K562 (cell line): ENCODE measurements around the gene MYO3A. TPM values are rescaled to one million over a fixed set of nuclear protein-coding genes. Genes with fewer than 3 reads are reported as not detected.

Experiments used
- ATAC-seq: fragments of 200-7000 bp; cut with Tn5 transposase; 3 replicates; pipeline ENCODE4 v1.9.1; 2020; ENCODE audit warnings: moderate library complexity
- BruUV-seq: library from RNA; stranded (reverse); fragments of 400-500 nt; replicated peaks from 2 replicates; lab custom pipeline; 2021; lab: Mats Ljungman, UMichigan
- CTCF ChIA-PET: fragments of 300-600 bp; formaldehyde crosslinking; extraction: SDS; loops from one replicate; lab custom pipeline; 2021; ENCODE audit warnings: low intra/inter-chr PET ratio; lab: Yijun Ruan, JAX
- POLR2A ChIA-PET: fragments of 300-600, 350-650 bp; sonication (Branson Sonifier 250); formaldehyde crosslinking; extraction: SDS; loops from one replicate; lab custom pipeline; 2021; ENCODE audit warnings: antibody characterized with exemption, inconsistent platforms; lab: Yijun Ruan, JAX
- DNase-seq, 4 experiments: peaks; one replicate each; pipeline versions ENCODE4 v3.0.0 to v3.0.0-alpha.2; 2011 to 2018; ENCODE audit warnings: low spot score in 3 of 4, mixed read lengths in 3 of 4; ENCODE audit errors: extremely low read depth in 1 of 4
- FAIRE-seq: peaks from 2 replicates; lab custom pipeline; 2011; peaks lifted over from hg19 to GRCh38; lab: Jason Lieb, UNC
- H2AFZ ChIP-seq: 2 replicates; pipeline ENCODE4 v1.6.0; 2011; ENCODE audit warnings: low read depth, low read length, control low read depth, inconsistent platforms
- H3K27ac ChIP-seq: fragments of 200-600 bp; 3 replicates; pipeline ENCODE4 v1.8.0; 2011; ENCODE audit warnings: low read depth, mild to moderate bottlenecking, control low read depth, inconsistent platforms, low read length, moderate library complexity, mixed read lengths; ENCODE audit errors: extremely low read depth
- H3K27me3 ChIP-seq, 2 experiments: fragments of 300-600 bp in 1 of 2; 2 replicates in 1 of 2; 3 replicates in 1 of 2; pipeline versions ENCODE4 v1.6.0 to v1.8.0; 2011; ENCODE audit warnings: inconsistent platforms in 2 of 2, low read length in 2 of 2, mild to moderate bottlenecking in 1 of 2, mixed read lengths in 1 of 2, moderate library complexity in 1 of 2; ENCODE audit not compliant: control insufficient read depth in 2 of 2, insufficient read depth in 2 of 2
- H3K36me3 ChIP-seq: fragments of 300-600 bp; 3 replicates; pipeline ENCODE4 v1.8.0; 2011; ENCODE audit warnings: mild to moderate bottlenecking, low read length, inconsistent platforms; ENCODE audit not compliant: control insufficient read depth, insufficient read depth
- H3K4me1 ChIP-seq, 2 experiments: fragments of 200-600 bp in 1 of 2; replicated peaks in 1 of 2; 2 replicates in 1 of 2; 3 replicates in 1 of 2; pipeline versions ENCODE4 v1.5.1 to v1.8.0; 2011; ENCODE audit warnings: inconsistent platforms in 2 of 2, low read length in 2 of 2, mild to moderate bottlenecking in 1 of 2, mixed read lengths in 1 of 2, moderate library complexity in 1 of 2; ENCODE audit not compliant: control insufficient read depth in 2 of 2, insufficient read depth in 2 of 2
- H3K4me2 ChIP-seq: 2 replicates; pipeline ENCODE4 v1.6.1; 2011; ENCODE audit warnings: low read length, control low read depth, inconsistent platforms, mixed read lengths; ENCODE audit not compliant: insufficient read depth
- H3K4me3 ChIP-seq: fragments of 200-600 bp; sonication (generic), shearing (Covaris generic); 2 replicates; pipeline ENCODE4 v1.5.1; 2016; ENCODE audit warnings: control low read depth, inconsistent platforms
- H3K79me2 ChIP-seq: fragments of 200-600 bp; 3 replicates; pipeline ENCODE4 v1.8.0; 2011; ENCODE audit warnings: low read length, inconsistent platforms; ENCODE audit not compliant: control insufficient read depth, insufficient read depth
- H3K9ac ChIP-seq, 2 experiments: 2 replicates each; pipeline versions ENCODE4 v1.6.0 to v1.6.1; 2011; ENCODE audit warnings: low read depth in 2 of 2, low read length in 2 of 2, control low read depth in 1 of 2, inconsistent platforms in 1 of 2, mild to moderate bottlenecking in 1 of 2, mixed read lengths in 1 of 2; ENCODE audit not compliant: insufficient read depth in 1 of 2
- H3K9me1 ChIP-seq: one replicate; pipeline ENCODE4 v1.6.0; 2011; ENCODE audit warnings: inconsistent platforms, mild to moderate bottlenecking, low read length, moderate library complexity; ENCODE audit not compliant: control insufficient read depth, insufficient read depth
- H3K9me3 ChIP-seq: replicated peaks from 2 replicates; pipeline ENCODE4 v1.5.1; 2011; ENCODE audit warnings: low read depth, low read length, inconsistent platforms; ENCODE audit not compliant: control insufficient read depth, insufficient read depth
- H4K20me1 ChIP-seq: replicated peaks from 2 replicates; pipeline ENCODE4 v1.6.1; 2011; ENCODE audit warnings: low read length, inconsistent platforms, mixed read lengths; ENCODE audit not compliant: control insufficient read depth, insufficient read depth
- ATF7 ChIP-seq: fragments of 450-650 bp; IDR thresholded peaks from 2 replicates; pipeline ENCODE4 v1.7.1; 2014; ENCODE audit warnings: mild to moderate bottlenecking, moderate library complexity
- MEF2D ChIP-seq: conservative IDR thresholded peaks from 2 replicates; pipeline ENCODE4 v1.6.1; 2016; ENCODE audit warnings: low read depth, missing genetic modification characterization, missing compliant biosample characterization
- MYNN ChIP-seq, 2 experiments: sonication (generic); formaldehyde crosslinking in 1 of 2; IDR thresholded peaks; 2 replicates each; pipeline versions ENCODE4 v1.5.0 to v1.6.1; 2016 to 2020; ENCODE audit warnings: antibody characterized with exemption in 1 of 2, missing genetic modification reagents in 1 of 2
- NFIX ChIP-seq: fragments of 250-450 bp; sonication (Bioruptor Pico); IDR thresholded peaks from 2 replicates; pipeline ENCODE4 v1.4.0; 2020; ENCODE audit warnings: low read depth, mild to moderate bottlenecking, moderate library complexity
- NR2C1 ChIP-seq, 2 experiments: fragments of 450-650 bp; IDR thresholded peaks; 2 replicates each; pipeline ENCODE4 v1.6.1; 2017; ENCODE audit warnings: mild to moderate bottlenecking in 2 of 2, antibody characterized with exemption in 1 of 2, inconsistent platforms in 1 of 2, missing compliant biosample characterization in 1 of 2, missing genetic modification characterization in 1 of 2
- PTBP1 ChIP-seq: fragments of 200-400 bp; formaldehyde crosslinking; IDR thresholded peaks from 2 replicates; pipeline ENCODE4 v1.6.1; 2017; ENCODE audit warnings: low read depth, low read length
- SMARCE1 ChIP-seq: fragments of 450-650 bp; IDR thresholded peaks from 2 replicates; pipeline ENCODE4 v1.7.1; 2016; ENCODE audit warnings: mild to moderate bottlenecking
- ZSCAN29 ChIP-seq: fragments of 450-650 bp; IDR thresholded peaks from 2 replicates; pipeline ENCODE4 v1.6.1; 2017
- WGBS: fragments of 100-300 bp; shearing (Covaris generic); methylation state at CpG from one replicate; pipeline ENCODE4 v1.1.6; 2016; ENCODE audit warnings: low coverage, mixed read lengths; ENCODE audit not compliant: insufficient coverage; ENCODE audit errors: missing lambda C conversion rate; 5-methylcytosine and 5-hydroxymethylcytosine counted together
- in situ Hi-C: fragments of 300-500 bp; cut with MboI; formaldehyde crosslinking; loops from 4 replicates; pipeline ENCODE4 v1.15.0; 2018; ENCODE audit warnings: inconsistent platforms, mixed read lengths
- intact Hi-C: fragments of 100-400 bp; cut with micrococcal nuclease; formaldehyde crosslinking; loops from 2 replicates; pipeline ENCODE4 v1.14.2; 2022
- polyA plus RNA-seq, 8 experiments: library from polyadenylated mRNA; depleted of rRNA in 4 of 8; stranded (reverse) in 5 of 8; unstranded in 3 of 8; fragments of >200 nt; fragmentation: Nextera tagmentation in 2 of 8; fragmentation: Illumina TruSeq in 1 of 8; extraction: Ambion mirVana in 2 of 8; extraction: Trizol in 1 of 8; gene quantifications; 2 replicates each; pipeline versions ENCODE4 v1.2.1 to v1.2.3, GENCODE V29; 2011 to 2014; ENCODE audit warnings: inconsistent platforms in 1 of 8, missing spikeins in 1 of 8
- total RNA-seq, 7 experiments: library from RNA; depleted of rRNA in 6 of 7; stranded (reverse); fragments of >200 nt in 6 of 7; fragmentation: Illumina TruSeq in 2 of 7; extraction: Trizol in 2 of 7; gene quantifications; 2 replicates each; pipeline versions ENCODE4 v1.2.1 to v1.2.3, GENCODE V29; 2011 to 2021; ENCODE audit warnings: low replicate concordance in 1 of 7
- TF ChIP-seq, protein P1 (sequence below): fragments of 250-450 bp; sonication (Bioruptor Pico); IDR thresholded peaks from 2 replicates; pipeline ENCODE4 v1.8.0; 2021; ENCODE audit warnings: borderline replicate concordance, mild to moderate bottlenecking, moderate library complexity; ENCODE audit not compliant: poor library complexity, severe bottlenecking
- TF ChIP-seq, protein P2 (sequence below): fragments of 450-650 bp; IDR thresholded peaks from 2 replicates; pipeline ENCODE4 v1.6.1; 2016; ENCODE audit warnings: missing biosample characterization, missing genetic modification characterization
- TF ChIP-seq, protein P3 (sequence below), 2 experiments: fragments of 450-650 bp in 1 of 2; IDR thresholded peaks; 2 replicates each; pipeline ENCODE4 v1.6.1; 2011 to 2017; ENCODE audit warnings: low read depth in 2 of 2, antibody characterized with exemption in 1 of 2, borderline replicate concordance in 1 of 2, low read length in 1 of 2, mild to moderate bottlenecking in 1 of 2, mixed read lengths in 1 of 2; ENCODE audit not compliant: control insufficient read depth in 1 of 2

The MYO3A gene
- total and polyA plus RNA-seq, 9 of the 15 experiments (the other 6 are each of a cell fraction or from before 2014, with no cell fraction given) = not detected

DNA sequence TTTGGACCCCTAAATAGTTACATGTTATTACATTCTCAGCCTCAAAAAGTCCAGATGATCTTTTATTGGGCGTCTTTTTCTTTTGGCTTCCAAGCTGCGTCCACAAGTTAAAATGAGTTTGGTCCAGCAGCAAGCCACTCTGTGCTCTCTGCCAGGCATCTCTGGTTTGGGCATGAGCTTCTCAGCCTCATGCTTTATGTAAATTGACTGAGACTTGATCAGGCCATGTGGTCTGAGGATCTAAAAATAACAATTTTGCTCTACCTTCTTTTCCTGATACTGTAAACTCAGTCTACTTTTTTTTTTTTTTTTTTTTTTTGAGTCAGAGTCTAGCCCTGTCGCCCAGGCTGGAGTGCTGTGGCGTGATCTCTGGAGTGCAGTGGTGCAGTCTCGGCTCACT lies 298.1 kb downstream of the MYO3A start:
- CTCF ChIA-PET = no interaction called here
- POLR2A ChIA-PET = no interaction called here
- H3K27me3 ChIP-seq = no peaks in the 10 kb centered on the region; a peak in 1 of 5 replicates

More for the DNA sequence above, 298.1 kb downstream of the MYO3A start:
- no TSS peak for BruUV-seq
- no peak overlapping the region for H3K4me3 ChIP-seq
- no peaks in the 10 kb centered on the region for H3K9me3 ChIP-seq
- H4K20me1 ChIP-seq = no peaks in the 10 kb centered on the region
- no peaks in the 10 kb centered on the region for H3K4me1 ChIP-seq
- 4% methylated on average over 5 of the region's 5 CpGs for WGBS
- no peaks in the 10 kb centered on the region for H3K9me1 ChIP-seq
- in situ Hi-C loops = no loop called here
- H3K36me3 ChIP-seq = no peaks in the 10 kb centered on the region
- no peaks in the 10 kb centered on the region for H3K79me2 ChIP-seq
- no peak overlapping the region for H3K9ac ChIP-seq
- H2AFZ ChIP-seq = no peak overlapping the region
- FAIRE-seq (no peak), ATAC-seq (no peak)
- no peak for TF ChIP-seq NR2C1 (IDR thresholded peaks at IDR 0.05)
- no peak for TF ChIP-seq NR2C1 (tag; IDR thresholded peaks at IDR 0.05)
- TF ChIP-seq ATF7 = no peak
- no peak for TF ChIP-seq SMARCE1
- TF ChIP-seq PTBP1 = no peak
- no peak for TF ChIP-seq NFIX (CRISPR knock-in tag)
- TF ChIP-seq, protein P1, sequence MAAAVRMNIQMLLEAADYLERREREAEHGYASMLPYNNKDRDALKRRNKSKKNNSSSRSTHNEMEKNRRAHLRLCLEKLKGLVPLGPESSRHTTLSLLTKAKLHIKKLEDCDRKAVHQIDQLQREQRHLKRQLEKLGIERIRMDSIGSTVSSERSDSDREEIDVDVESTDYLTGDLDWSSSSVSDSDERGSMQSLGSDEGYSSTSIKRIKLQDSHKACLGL (CRISPR knock-in tag) = no peak
- TF ChIP-seq, protein P2, sequence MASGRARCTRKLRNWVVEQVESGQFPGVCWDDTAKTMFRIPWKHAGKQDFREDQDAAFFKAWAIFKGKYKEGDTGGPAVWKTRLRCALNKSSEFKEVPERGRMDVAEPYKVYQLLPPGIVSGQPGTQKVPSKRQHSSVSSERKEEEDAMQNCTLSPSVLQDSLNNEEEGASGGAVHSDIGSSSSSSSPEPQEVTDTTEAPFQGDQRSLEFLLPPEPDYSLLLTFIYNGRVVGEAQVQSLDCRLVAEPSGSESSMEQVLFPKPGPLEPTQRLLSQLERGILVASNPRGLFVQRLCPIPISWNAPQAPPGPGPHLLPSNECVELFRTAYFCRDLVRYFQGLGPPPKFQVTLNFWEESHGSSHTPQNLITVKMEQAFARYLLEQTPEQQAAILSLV (tag) = no peak
- TF ChIP-seq, protein P3, sequence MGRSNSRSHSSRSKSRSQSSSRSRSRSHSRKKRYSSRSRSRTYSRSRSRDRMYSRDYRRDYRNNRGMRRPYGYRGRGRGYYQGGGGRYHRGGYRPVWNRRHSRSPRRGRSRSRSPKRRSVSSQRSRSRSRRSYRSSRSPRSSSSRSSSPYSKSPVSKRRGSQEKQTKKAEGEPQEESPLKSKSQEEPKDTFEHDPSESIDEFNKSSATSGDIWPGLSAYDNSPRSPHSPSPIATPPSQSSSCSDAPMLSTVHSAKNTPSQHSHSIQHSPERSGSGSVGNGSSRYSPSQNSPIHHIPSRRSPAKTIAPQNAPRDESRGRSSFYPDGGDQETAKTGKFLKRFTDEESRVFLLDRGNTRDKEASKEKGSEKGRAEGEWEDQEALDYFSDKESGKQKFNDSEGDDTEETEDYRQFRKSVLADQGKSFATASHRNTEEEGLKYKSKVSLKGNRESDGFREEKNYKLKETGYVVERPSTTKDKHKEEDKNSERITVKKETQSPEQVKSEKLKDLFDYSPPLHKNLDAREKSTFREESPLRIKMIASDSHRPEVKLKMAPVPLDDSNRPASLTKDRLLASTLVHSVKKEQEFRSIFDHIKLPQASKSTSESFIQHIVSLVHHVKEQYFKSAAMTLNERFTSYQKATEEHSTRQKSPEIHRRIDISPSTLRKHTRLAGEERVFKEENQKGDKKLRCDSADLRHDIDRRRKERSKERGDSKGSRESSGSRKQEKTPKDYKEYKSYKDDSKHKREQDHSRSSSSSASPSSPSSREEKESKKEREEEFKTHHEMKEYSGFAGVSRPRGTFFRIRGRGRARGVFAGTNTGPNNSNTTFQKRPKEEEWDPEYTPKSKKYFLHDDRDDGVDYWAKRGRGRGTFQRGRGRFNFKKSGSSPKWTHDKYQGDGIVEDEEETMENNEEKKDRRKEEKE (IDR thresholded peaks at IDR 0.05; ENCODE audit: borderline replicate concordance in 1 of 2, control insufficient read depth in 1 of 2, low read depth in 2 of 2, low read length in 1 of 2) = no peak
- TF ChIP-seq MEF2D (tag) = no peak
- no peak for TF ChIP-seq MYNN (IDR thresholded peaks at IDR 0.05)
- no peak for TF ChIP-seq MYNN (CRISPR knock-in tag; IDR thresholded peaks at IDR 0.05)
- TF ChIP-seq ZSCAN29 = no peak
- TF ChIP-seq, all 486 proteins: peak for 0
- intact Hi-C loops = no loop called here
- DNase-seq = no peak
- no peak overlapping the region for H3K4me2 ChIP-seq
- no peak overlapping the region for H3K27ac ChIP-seq
